NCI-H2196 treated with DMSO at 0.1 percent for 48 hours (cell line): ENCODE results near the gene AFF3.

Experiments
- DNase-seq: peaks from one replicate; lab custom pipeline; 2025; ENCODE audit not compliant: unreplicated experiment; lab: John Stamatoyannopoulos, UW

AFF3 gene

GRCh38 chr2:100151310-100151709 lies 8.9 kb upstream of the AFF3 start:
- DNase-seq: no peak

- DNase-seq: no peak
Observed at GRCh38 chr2:100148883-100149282, 6.5 kb upstream of the AFF3 start.

GRCh38 chr2:100146657-100146960 lies 4.2 kb upstream of the AFF3 start:
- DNase-seq: no peak

GRCh38 chr2:100145893-100146656 lies 3.7 kb upstream of the AFF3 start:
- no peak for DNase-seq

- DNase-seq: no peak
Observed at GRCh38 chr2:100143286-100143685, 896 bp upstream of the AFF3 start.

- no peak for DNase-seq
Observed at GRCh38 chr2:100141906-100142305, 484 bp downstream of the AFF3 start.

- DNase-seq: no peak
Observed at GRCh38 chr2:100140582-100140981, 1.8 kb downstream of the AFF3 start.

GRCh38 chr2:100137866-100138570 lies 4.4 kb downstream of the AFF3 start:
- no peak for DNase-seq

- no peak for DNase-seq
Observed at GRCh38 chr2:100137318-100137717, 5.1 kb downstream of the AFF3 start.

GRCh38 chr2:100136310-100136709 lies 6.1 kb downstream of the AFF3 start:
- DNase-seq: no peak

GRCh38 chr2:100135415-100135814 lies 7.0 kb downstream of the AFF3 start:
- no peak for DNase-seq

GRCh38 chr2:100130595-100131391 lies 11.6 kb downstream of the AFF3 start:
- no peak for DNase-seq

- no peak for DNase-seq
Observed at GRCh38 chr2:100126897-100127401, 15.4 kb downstream of the AFF3 start.

- DNase-seq: no peak
Observed at GRCh38 chr2:100126201-100126600, 16.2 kb downstream of the AFF3 start.

GRCh38 chr2:100125626-100126025 lies 16.8 kb downstream of the AFF3 start:
- no peak for DNase-seq

GRCh38 chr2:100124761-100125160 lies 17.6 kb downstream of the AFF3 start:
- DNase-seq: no peak

- DNase-seq: no peak
Observed at GRCh38 chr2:100121124-100121718, 21.2 kb downstream of the AFF3 start.

- no peak for DNase-seq
Observed at GRCh38 chr2:100119235-100119634, 23.2 kb downstream of the AFF3 start.

- DNase-seq: no peak
Observed at GRCh38 chr2:100113990-100114433, 28.4 kb downstream of the AFF3 start.

GRCh38 chr2:100110614-100111000 lies 31.8 kb downstream of the AFF3 start:
- DNase-seq: no peak

- DNase-seq: no peak
Observed at GRCh38 chr2:100109986-100110613, 32.3 kb downstream of the AFF3 start.
